Stimulated activated CD4-positive, alpha-beta T cell treated with anti-CD3 and anti-CD28 coated beads, Interleukin-1b, Interleukin-23, amount 100 ng/mL, for 1 hour (primary cell): ENCODE results near the gene IGSF9.

Experiments
- DNase-seq, 2 donors: peaks; one replicate each; pipeline ENCODE4 v3.0.0-alpha.2; 2020; ENCODE audit warnings: low read depth in 2 of 2

The IGSF9 gene

DNA sequence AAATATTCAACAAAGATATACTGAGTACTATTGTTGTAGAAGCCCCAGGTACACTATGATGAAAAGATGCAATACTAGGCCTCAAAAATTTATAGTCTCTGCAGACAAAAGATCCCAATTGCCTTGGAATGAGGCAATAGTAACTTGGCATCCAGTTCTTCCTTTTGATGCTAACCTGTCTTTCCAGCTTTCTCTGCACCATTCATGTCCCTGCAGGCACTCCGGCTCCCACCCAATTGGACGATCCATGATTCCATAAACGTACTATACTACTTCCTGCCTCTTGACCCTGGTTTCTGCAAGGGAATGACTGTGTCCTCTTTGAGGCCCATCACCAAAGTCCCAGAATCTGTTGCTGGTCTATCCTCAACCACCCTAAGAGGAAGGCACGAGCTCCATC lies 12.1 kb downstream of the IGSF9 start:
- DNase-seq = no peak

DNA sequence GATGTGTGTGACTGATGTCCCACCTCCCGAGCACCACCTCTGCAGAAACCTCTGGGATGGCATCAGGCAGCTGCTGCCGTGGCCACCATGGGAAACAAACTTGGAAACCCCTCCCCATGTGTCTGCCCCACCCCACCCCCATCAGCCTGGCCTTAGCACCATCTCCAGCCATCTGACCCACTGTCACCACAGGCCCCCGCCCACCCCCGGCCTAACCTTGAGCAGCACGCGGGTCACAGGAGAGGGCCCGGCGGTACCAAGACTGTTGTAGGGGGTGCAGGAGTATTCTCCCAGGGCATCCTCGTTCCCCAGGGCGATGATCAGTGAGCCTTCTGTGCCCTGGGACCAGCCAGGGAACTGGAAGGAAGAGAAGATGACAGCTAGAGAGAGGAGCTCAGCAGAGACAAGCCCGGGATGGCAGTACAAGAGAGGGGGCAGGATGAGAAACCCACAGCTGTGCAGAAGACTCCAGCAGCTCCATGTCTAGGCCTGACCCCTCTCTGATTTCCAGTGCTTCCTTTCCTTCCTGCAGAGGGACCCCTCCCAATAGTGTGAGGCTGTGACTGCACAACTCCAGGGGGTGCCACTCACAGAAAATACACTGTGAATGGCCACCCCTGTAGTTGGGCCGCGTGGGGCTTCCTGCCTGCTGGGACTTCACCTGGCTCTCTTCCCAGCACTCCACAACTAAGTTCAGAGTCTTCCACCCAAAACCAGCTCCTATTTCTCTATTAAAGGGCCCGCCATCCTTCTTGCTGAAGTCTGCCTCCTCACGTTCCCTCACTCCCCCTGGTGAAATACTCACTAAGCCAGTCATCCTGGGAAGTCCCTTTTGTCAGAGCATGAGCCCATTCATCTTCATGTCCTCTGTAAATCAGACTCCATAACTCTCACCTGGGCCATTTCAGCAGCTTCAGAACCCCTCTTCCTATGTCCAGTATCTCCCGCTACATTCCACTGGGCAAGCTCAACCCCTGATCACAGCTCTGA lies 12.8 kb downstream of the IGSF9 start:
- no peak for DNase-seq

- no peak for DNase-seq
These were observed 13.6 kb downstream of the IGSF9 start for GRCh38 chr1:159931795-159932173.

DNA sequence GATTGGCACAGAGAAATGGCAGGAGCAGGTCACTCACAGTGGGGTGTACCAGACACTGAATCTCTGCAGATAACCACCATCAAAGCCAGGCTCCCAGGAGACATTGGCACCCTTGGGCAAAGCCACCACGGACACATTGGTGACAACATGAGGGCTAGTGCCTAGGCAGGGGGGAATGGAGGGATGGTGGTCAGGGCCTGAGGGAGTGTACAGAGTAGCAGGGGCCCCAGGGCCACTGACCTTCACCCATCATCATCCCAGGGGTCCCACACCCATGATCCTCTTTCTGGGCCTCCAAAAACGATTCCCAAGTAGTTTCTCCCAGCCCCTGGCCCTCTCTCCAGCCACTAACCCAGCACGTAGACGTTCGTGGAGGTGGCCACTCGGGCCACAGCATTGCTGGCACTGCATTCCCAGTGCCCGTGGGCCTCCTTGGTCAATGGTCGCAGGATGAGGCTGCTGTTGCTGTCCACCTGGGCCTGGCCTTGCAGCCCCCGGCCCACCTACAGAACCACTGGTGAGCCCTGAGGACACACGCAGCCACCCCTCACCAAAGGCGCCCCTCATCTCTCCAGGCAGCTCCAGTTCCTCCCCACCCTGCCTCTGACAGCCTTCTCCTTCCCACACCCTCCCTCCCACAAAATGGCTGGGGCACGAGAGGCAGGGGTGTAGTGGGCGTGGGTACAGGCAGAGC lies 14.2 kb downstream of the IGSF9 start:
- DNase-seq = no peak

DNA sequence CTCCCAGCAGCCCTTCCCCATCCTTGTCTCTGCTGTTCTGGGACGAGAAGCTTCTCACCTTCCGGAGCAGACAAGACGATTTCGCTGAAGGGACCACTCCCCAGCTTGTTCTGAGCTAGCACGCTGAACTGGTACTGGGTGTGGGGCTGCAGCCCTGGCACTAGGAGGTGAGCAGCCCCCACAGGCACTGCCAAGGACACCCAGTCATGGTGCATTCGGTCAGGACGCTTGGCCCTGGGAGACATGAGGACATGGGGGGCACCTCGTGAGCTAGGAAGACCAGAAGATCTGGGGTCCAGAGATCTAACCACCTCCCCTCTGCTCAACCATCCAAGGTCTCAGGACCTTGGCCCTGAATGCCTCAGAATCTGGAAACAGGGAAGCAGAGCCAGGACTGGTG lies 14.8 kb downstream of the IGSF9 start:
- no peak for DNase-seq

- DNase-seq = no peak
These were observed 15.2 kb downstream of the IGSF9 start for GRCh38 chr1:159930216-159930615.

DNA sequence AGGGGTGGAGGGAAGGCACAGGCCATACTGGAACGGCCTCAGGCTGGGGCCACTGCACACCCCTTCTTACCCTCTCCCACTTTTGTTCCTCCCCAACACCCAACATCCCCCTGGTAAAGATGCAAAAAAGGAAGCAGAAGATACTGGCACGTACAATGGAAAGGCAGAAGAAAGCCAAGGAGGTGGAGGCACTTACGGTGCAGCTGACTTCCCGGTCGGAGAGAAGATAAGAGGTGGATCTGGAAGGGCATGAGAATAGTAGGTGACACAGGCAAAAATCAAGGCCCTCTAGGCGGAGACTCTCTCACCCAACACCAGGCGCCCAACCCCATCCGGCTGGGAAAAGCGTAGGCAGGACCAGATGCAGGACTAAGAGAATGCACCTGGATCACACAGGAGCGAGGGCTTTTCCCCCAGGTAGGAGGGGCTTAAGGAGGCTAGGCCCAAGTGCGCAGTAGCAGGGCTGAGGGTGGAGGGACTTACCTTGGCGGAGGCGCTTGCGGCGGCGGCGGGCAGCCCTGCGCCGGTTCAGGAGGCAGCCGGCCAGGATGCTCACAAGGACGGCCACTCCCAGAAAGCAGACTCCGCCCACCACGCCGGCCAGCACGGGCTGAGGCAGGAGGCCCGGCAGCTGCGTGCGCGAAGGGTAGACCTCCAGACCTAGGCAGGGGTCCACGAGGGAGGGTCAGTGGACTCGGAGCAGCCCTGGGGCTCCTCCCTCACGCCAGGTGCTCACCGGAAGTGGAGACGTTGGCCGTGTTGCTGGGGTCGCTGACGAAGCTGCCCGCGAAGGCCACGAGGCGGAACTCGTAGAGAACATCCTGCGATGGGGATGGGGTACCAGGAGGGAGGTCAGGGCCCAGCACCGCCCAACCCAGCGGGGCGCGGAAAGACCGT lies 16.0 kb downstream of the IGSF9 start:
- DNase-seq = no peak

DNA sequence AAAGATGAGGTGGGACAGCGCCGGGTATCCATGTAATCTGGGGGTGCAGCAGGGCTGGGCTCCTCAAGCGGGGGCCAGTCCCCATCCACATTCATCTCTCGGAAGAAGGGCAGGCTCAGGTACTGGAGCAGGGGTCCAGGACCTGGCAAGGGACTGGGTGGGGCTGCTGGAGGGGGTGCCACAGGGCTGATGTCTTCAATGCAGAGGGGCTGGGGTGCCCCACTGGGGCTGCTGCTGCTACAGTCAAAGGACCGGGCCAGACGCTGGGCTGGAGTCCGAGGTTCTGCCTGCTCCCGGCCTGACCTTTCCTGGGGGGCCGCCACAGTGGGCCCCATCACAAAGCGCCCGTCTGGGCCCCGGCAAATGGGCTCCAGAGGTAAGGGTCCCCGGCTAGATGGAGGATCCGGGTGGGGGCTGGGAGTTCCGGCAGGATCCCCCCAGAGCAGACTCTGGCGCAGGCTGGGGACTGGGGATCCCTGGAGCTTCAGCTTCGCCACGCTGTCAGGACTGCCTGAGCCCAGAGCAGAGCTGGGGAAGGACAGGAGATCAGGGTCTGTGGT lies 16.8 kb downstream of the IGSF9 start:
- DNase-seq = no peak

DNA sequence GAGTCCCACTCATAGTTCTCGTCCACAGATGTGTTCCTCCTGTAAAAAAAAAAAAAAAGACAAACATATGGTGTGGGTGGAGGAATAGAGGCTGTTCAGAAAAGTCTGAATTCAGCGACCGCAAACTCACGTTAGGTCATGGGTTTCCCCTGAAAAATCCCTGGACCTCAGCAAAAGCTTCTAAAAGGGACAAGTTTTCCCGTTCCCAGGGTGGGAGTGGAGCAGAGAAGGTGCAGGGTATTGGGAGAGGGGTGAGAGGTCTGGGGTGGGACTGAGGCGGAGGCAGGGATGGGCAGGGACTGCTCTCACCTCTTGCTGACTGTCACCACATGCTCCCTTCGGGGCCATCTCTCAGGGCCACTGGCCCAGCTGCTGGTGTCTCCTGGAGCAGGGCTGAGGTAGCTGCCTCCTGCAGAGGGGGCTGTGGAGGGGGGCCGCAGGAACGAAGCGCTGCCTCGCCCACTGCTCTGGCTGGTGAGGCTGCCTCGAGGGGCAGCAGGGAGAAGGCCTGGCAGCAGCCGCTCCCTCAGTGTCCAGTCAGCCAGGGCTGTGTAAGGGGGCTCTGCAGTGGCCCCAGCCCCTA lies 17.5 kb downstream of the IGSF9 start:
- no peak for DNase-seq

DNA sequence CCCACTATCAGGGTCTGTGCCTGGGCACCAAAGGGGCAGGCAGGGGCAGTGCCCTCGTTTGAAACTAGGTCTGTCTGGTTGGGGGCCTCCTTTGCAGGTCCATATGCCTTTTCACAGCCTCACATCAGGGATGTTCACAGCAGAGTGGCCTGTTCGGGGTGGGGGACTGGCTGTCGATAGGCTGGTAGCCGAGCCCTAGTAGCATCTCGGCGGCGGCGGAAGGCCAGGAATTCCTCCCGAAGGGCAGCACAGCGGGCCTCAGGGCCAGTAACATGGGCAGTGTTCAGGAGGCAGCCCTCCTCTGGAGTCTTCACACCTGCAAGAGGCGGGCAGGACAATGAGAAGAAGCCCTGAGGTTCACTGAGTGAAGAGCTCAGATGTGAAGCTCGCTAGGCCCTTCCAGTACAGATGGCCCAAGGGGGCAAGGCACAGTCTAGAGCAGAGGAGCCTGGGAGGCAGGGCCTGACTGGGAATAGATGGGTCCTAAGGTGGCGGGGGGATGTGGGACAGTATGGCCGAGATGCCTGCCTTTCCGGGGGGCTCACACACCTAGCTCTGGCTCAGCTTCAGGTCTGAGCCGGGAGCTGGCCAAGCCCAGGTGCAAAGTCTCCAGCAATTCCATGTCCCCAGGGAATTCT lies 18.1 kb downstream of the IGSF9 start:
- DNase-seq = no peak

- no peak for DNase-seq
These were observed 19.7 kb downstream of the IGSF9 start for GRCh38 chr1:159925719-159926078.

- DNase-seq = peak; percentile 72 to 87
These were observed 20.4 kb downstream of the IGSF9 start, which contains the start of gene TAGLN2 for GRCh38 chr1:159924791-159925718. Gene TAGLN2, minus strand, starts transcription at chr1:159925507. Its CDS starts 4,998 bp downstream, at chr1:159920509.

DNA sequence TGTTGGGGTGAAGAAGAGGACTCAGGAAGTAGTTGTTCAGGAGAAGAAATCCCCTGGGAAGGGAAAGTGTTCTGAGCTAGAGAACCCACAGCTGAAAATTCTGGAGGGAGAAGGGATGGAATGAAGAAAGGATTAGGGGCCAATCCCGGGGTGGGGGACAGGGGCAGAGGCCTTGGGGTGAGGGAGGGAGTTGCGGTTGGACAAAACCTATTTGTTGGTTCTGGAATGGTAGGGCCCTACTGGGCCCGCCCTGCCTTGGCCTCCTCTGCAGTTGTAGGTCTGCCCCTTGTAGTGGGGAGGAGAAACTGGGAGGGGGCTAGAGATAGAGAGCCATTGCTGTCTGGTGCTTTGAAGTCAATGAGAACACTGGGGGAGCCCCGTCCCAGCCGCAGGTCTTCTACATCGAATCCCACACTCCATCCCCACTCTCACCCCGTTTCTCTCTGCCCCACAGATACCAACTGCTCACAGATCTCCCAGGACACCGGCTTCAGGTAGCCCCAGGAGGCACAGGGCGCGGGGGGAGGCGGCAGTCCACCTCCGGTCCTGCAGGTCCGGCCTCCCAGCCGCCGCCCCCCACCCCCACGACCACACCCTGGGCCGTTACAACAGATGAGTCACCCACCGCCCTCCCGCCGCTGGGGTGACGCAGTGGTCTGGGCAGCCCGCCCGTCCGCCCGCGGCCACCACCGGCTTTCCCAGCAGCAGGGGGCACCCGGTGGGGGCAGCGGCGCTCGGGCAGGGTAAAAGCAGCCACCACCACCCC lies 21.2 kb downstream of the IGSF9 start:
- DNase-seq = peak; percentile 22 to 32

DNA sequence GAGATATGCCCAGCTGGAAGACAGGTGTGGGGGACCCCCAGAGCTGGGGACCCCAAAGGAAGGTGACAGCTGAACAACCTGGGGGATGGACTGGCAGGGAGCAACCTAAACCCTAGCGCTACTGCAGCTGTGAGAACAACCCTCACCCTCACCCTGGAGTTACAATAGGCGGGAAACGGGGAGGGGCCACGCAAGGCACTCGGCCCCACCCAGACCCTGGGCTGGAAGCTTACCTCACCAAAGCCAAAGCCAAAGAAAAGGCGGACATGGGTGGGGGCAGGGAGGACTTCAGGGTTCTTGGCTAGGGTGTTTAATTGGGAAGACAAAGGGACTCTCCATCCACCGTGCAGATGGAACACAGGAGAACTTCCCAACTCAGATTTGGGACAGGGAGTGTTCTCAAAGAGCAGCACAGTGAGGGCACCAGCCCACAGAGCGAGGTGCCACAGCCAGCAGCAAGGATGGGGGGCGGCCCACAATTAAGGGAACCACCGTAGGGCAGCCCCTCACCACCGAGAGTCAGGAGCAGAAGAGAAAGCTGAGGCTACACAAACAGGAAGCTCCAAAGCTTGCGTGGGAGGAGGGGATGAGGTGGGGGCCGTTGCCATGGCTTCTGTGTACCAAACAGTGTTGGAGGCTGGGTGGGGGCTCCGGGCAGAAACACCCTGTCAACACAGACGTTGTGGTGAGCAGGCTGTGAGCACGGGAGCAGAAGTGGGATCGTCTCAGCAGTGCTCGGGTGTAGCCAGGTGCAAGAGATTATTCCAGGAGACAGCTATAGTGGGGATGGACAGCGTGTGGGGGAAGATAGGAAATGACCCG lies 22.0 kb downstream of the IGSF9 start:
- DNase-seq = peak; percentile 36 to 76

GRCh38 chr1:159922511-159923202 lies 22.8 kb downstream of the IGSF9 start:
- no peak for DNase-seq

DNA sequence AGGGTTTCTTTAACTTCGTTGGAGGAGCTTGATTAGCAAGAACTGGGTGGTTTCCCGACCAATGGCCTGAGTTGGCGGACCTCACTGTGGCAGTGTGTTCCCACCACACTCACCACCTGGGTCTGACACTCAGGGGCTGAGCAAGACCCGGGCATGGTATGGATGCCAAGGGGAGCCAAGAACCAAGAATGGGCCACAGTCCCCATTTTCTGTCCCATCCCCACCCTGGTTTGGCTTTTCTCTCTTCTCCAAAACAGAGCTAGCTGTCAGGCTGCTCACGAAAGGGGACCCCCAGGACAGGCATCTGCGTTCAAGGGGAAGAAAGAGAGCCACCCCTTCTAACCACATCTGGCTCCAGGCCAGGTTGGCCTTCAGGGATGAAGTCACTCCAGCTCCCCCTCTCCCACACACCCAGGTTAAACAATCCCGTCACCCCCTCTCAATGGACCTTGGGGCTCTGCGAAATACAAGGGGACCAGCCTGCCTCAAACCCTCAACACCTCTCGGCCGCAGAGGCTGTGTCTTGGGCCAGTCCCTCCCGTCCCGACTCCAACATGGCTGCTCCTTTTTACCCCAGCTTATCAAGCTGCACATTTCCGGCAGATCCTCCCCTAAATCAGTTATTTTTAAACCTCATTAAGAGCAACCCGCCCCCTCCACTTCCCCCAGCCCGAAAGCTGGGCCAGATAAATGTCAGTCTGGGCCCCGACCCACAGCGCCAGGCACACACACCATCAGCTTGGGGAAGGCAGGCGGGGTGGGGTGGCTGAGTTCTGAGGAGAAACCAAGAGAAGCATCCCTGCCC lies 23.5 kb downstream of the IGSF9 start:
- DNase-seq = no peak

DNA sequence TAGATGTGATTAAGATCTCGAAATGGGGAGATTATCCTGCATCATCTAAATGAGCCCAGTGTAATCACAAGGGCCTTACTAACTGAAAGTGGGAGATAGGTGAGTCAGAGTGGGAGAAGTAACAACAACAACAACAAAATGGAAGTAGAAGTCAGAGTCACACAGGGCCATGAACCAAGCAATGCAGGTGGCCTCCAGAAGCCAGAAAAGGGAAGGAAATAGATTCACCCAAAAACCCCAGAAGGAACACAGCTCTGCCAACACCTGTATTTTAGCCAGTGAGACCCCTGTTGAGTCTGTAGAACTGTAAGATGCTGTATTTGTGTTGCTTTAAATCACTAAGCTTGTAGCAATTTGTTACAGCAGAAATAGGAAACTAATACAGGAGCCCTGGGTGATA lies 24.2 kb downstream of the IGSF9 start:
- no peak for DNase-seq
